A673 (cell line): ENCODE measurements around the gene OGFOD1.

Source experiments
- EZH2 ChIP-seq: fragments of 200-600 bp; sonication (generic); IDR thresholded peaks from 2 replicates; pipeline ENCODE4 v1.6.1; 2017; ENCODE audit warnings: borderline replicate concordance, low read depth, mild to moderate bottlenecking, mixed read lengths, antibody characterized with exemption, low read length; ENCODE audit not compliant: poor library complexity, severe bottlenecking
- TF ChIP-seq, protein P1 (sequence below): fragments of 300-800, 200-600 bp; sonication (generic); conservative IDR thresholded peaks from 2 replicates; pipeline ENCODE4 v1.5.1; 2017; ENCODE audit warnings: low read depth, mild to moderate bottlenecking, antibody characterized with exemption, low read length, moderate library complexity, mixed read lengths

DNA sequence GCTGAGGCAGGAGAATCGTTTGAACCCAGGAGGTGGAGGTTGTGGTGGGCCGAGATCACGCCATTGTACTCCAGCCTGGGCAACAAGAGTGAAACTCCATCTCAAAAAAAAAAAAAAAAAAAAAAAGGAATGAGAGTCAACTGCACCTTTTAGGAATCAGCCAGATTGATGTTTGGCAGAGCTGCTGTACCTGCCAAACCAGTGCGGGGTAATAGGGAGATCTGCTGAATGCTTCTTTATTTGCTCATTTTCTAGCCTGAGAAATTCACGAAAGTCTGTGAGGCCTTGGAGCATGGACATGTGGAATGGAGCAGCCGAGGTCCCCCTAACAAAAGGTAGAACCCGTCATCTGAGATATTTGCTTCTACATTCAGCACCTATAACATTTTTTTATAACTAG lies 18.4 kb downstream of the OGFOD1 start:
- TF ChIP-seq, protein P1, sequence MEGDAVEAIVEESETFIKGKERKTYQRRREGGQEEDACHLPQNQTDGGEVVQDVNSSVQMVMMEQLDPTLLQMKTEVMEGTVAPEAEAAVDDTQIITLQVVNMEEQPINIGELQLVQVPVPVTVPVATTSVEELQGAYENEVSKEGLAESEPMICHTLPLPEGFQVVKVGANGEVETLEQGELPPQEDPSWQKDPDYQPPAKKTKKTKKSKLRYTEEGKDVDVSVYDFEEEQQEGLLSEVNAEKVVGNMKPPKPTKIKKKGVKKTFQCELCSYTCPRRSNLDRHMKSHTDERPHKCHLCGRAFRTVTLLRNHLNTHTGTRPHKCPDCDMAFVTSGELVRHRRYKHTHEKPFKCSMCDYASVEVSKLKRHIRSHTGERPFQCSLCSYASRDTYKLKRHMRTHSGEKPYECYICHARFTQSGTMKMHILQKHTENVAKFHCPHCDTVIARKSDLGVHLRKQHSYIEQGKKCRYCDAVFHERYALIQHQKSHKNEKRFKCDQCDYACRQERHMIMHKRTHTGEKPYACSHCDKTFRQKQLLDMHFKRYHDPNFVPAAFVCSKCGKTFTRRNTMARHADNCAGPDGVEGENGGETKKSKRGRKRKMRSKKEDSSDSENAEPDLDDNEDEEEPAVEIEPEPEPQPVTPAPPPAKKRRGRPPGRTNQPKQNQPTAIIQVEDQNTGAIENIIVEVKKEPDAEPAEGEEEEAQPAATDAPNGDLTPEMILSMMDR = no peak
- TF ChIP-seq EZH2 = no peak
